ENCODE measurements around the gene TBCB. TPM values are rescaled to one million over a fixed set of nuclear protein-coding genes. Genes with fewer than 3 reads are reported as not detected.

The TBCB gene
- total RNA-seq, 4 donors from 2014 or later = 183 to 254 (median 225) TPM

GRCh38 chr19:36113894-36114720 is 1.2 kb upstream of the TBCB start:
- 9 to 13% methylated on average over 29 to 42 of the region's 48 CpGs for WGBS, 2 donors
- peak in 1 of 2 donors; percentile 22 for DNase-seq (ENCODE audit: low spot score in 2 of 2)

GRCh38 chr19:36114721-36115452 is 381 bp upstream of the TBCB start, which contains the start of gene POLR2I:
Gene POLR2I, minus strand, starts transcription at chr19:36114875. Its CDS starts 19 bp downstream, at chr19:36114856.
- H3K36me3 ChIP-seq = peaks cover 0 to 72% (median 3%) of the 10 kb centered on the region in 3 donors
- WGBS, 2 donors = 0 to 1% methylated on average over 55 to 60 of the region's 60 CpGs
- DNase-seq (ENCODE audit: low spot score in 2 of 2) = peak; percentile 99

More at GRCh38 chr19:36113894-36114720, 1.2 kb upstream of the TBCB start:
- Histone ChIP-seq H3K9me3 (no peaks in the 10 kb centered on the region), H3K27me3 (no peaks in the 10 kb centered on the region), H3K4me3 (peak overlapping the region; percentile 58 to 97 (median 75)), H3K27ac (peak overlapping the region; percentile 73 to 95 (median 88)), H3K4me1 (peaks cover 0 to 48% (median 21%) of the 10 kb centered on the region in 4 donors), H3K36me3 (peaks cover 0 to 75% (median 3%) of the 10 kb centered on the region in 3 donors)
- TF ChIP-seq POLR2A (IDR thresholded peaks at IDR 0.05) = no peak
- TF ChIP-seq, protein P1, sequence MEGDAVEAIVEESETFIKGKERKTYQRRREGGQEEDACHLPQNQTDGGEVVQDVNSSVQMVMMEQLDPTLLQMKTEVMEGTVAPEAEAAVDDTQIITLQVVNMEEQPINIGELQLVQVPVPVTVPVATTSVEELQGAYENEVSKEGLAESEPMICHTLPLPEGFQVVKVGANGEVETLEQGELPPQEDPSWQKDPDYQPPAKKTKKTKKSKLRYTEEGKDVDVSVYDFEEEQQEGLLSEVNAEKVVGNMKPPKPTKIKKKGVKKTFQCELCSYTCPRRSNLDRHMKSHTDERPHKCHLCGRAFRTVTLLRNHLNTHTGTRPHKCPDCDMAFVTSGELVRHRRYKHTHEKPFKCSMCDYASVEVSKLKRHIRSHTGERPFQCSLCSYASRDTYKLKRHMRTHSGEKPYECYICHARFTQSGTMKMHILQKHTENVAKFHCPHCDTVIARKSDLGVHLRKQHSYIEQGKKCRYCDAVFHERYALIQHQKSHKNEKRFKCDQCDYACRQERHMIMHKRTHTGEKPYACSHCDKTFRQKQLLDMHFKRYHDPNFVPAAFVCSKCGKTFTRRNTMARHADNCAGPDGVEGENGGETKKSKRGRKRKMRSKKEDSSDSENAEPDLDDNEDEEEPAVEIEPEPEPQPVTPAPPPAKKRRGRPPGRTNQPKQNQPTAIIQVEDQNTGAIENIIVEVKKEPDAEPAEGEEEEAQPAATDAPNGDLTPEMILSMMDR (IDR thresholded peaks at IDR 0.05) = peak in 2 of 5 experiments; percentile 12 to 14

GRCh38 chr19:36116344-36116637 is 1.0 kb downstream of the TBCB start:
- H3K36me3 ChIP-seq = peaks cover 0 to 72% (median 3%) of the 10 kb centered on the region in 3 donors
- TF ChIP-seq, protein P1 (IDR thresholded peaks at IDR 0.05) = no peak
- TF ChIP-seq POLR2A (IDR thresholded peaks at IDR 0.05) (no peak), EP300 (IDR thresholded peaks at IDR 0.05) (no peak)

More at GRCh38 chr19:36114721-36115452, 381 bp upstream of the TBCB start, which contains the start of gene POLR2I:
- no peaks in the 10 kb centered on the region for H3K27me3 ChIP-seq
- no peaks in the 10 kb centered on the region for H3K9me3 ChIP-seq
- TF ChIP-seq POLR2A (IDR thresholded peaks at IDR 0.05) (peak; percentile 56 to 66), EP300 (IDR thresholded peaks at IDR 0.05) (peak; percentile 69 to 95)
- TF ChIP-seq, protein P1 (IDR thresholded peaks at IDR 0.05) = peak in 2 of 5 experiments; percentile 34 to 45
- H3K27ac ChIP-seq = peak within 1 kb of the TSS; percentile 73 to 95 (median 88)
- H3K4me1 ChIP-seq = peaks cover 0 to 54% (median 21%) of the 10 kb centered on the region in 4 donors
- peak within 1 kb of the TSS; percentile 58 to 97 (median 75) for H3K4me3 ChIP-seq

GRCh38 chr19:36120092-36120983 is 5.1 kb downstream of the TBCB start:
- no peak overlapping the region for H3K27ac ChIP-seq
- no peaks in the 10 kb centered on the region for H3K27me3 ChIP-seq
- no peak for DNase-seq (ENCODE audit: low spot score in 2 of 2)
- H3K4me3 ChIP-seq = no peak overlapping the region
- no peak for TF ChIP-seq POLR2A (IDR thresholded peaks at IDR 0.05)
- TF ChIP-seq, protein P1 (IDR thresholded peaks at IDR 0.05) = no peak
- H3K9me3 ChIP-seq = no peaks in the 10 kb centered on the region
- H3K4me1 ChIP-seq = peaks cover 0 to 39% (median 12%) of the 10 kb centered on the region in 4 donors
- H3K36me3 ChIP-seq = peaks cover 0 to 90% (median 4%) of the 10 kb centered on the region in 3 donors
- WGBS, 2 donors = 81 to 87% methylated on average over 26 of the region's 26 CpGs

More at GRCh38 chr19:36116344-36116637, 1.0 kb downstream of the TBCB start:
- Histone ChIP-seq H3K27me3 (no peaks in the 10 kb centered on the region), H3K4me3 (peak overlapping the region in 2 of 4 donors; percentile 59 to 91), H3K27ac (peak overlapping the region in 3 of 4 donors; percentile 83 to 95 (median 94)), H3K9me3 (no peaks in the 10 kb centered on the region), H3K4me1 (peaks cover 0 to 59% (median 21%) of the 10 kb centered on the region in 4 donors)
- DNase-seq (ENCODE audit: low spot score in 2 of 2) = no peak
- 64 to 82% methylated on average over 1 of the region's 1 CpG for WGBS, 2 donors

Measured in tibial nerve (tissue), 4 donors.